ENCODE data around the gene CRIP2. TPM values are rescaled to one million over a fixed set of nuclear protein-coding genes. Genes with fewer than 3 reads are reported as not detected.

Gene CRIP2
- total and polyA plus RNA-seq, 2 donors (not counting 1 experiment from before 2014, with no cell fraction given): 6.0 to 81.6 TPM

DNA sequence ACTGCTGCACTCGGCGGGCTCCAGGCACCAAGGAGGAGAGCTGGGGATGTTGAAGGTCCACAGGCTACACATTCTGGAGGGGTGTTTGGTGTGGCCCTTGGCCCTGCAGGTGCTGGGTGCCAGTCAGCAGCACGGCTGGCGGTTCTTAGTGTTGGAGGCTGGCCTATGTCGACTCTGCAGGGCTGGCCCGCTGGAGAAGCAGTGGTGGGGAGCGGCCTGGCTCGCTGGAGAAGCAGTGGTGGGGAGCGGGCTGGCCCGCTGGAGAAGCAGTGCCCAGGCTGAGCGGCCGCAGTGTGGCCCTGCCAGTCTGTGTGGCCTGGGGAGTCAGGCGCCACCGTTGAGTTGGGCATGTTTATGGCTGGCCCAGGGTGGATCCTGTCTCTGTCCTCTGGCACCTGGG lies 27.6 kb upstream of the CRIP2 start:
- Histone ChIP-seq H4K20me1 (ENCODE audit: control insufficient read depth, insufficient read depth, low read length, poor library complexity, severe bottlenecking) (peaks cover 41% of the 10 kb centered on the region), H3K4me3 (ENCODE audit: control extremely low read depth in 1 of 5, extremely low read depth in 1 of 5, insufficient read depth in 1 of 5, low read depth in 2 of 5, low read length in 4 of 5) (no peak overlapping the region), H3K9me3 (ENCODE audit: control extremely low read depth in 1 of 3, control insufficient read depth in 2 of 3, insufficient read depth in 1 of 3, low read length in 2 of 3) (no peaks in the 10 kb centered on the region), H3K36me3 (replicated peaks in 1 of 2; ENCODE audit: control extremely low read depth in 1 of 2, control insufficient read depth in 1 of 2, extremely low read depth in 1 of 2, insufficient read depth in 2 of 2, low read length in 1 of 2) (peaks cover 0 to 22% of the 10 kb centered on the region in 2 experiments), H3K4me1 (ENCODE audit: control insufficient read depth in 2 of 2, insufficient read depth in 2 of 2, low read length in 2 of 2) (no peaks in the 10 kb centered on the region), H3K27ac (ENCODE audit: low read length in 2 of 2) (no peak overlapping the region), H3K4me2 (replicated peaks; ENCODE audit: low read depth, low read length, poor library complexity, severe bottlenecking) (no peak overlapping the region), H3K27me3 (replicated peaks in 1 of 4; ENCODE audit: control extremely low read depth in 1 of 4, control insufficient read depth in 3 of 4, insufficient read depth in 4 of 4, low read length in 3 of 4) (no peaks in the 10 kb centered on the region), H2AFZ (ENCODE audit: insufficient read depth, low read depth, low read length, poor library complexity, severe bottlenecking) (no peak overlapping the region), H3K9ac (ENCODE audit: low read length) (no peak overlapping the region), H3K79me2 (ENCODE audit: control insufficient read depth, insufficient read depth, low read length) (peaks cover 44% of the 10 kb centered on the region)
- intact Hi-C loops (cut with micrococcal nuclease): no loop called here
- WGBS (ENCODE audit: insufficient coverage): 90% methylated on average over 14 of the region's 14 CpGs
- Mint-ChIP-seq H3K4me3 (no peak overlapping the region), H3K27ac (no peak overlapping the region), H3K27me3 (no peaks in the 10 kb centered on the region), H3K9me3 (ENCODE audit: insufficient read depth) (no peaks in the 10 kb centered on the region), H3K4me1 (no peaks in the 10 kb centered on the region)
- TF ChIP-seq EZH2 (IDR thresholded peaks at IDR 0.05; ENCODE audit: borderline replicate concordance, insufficient read depth, low read depth, low read length, poor library complexity, severe bottlenecking): no peak
- TF ChIP-seq, protein P1, sequence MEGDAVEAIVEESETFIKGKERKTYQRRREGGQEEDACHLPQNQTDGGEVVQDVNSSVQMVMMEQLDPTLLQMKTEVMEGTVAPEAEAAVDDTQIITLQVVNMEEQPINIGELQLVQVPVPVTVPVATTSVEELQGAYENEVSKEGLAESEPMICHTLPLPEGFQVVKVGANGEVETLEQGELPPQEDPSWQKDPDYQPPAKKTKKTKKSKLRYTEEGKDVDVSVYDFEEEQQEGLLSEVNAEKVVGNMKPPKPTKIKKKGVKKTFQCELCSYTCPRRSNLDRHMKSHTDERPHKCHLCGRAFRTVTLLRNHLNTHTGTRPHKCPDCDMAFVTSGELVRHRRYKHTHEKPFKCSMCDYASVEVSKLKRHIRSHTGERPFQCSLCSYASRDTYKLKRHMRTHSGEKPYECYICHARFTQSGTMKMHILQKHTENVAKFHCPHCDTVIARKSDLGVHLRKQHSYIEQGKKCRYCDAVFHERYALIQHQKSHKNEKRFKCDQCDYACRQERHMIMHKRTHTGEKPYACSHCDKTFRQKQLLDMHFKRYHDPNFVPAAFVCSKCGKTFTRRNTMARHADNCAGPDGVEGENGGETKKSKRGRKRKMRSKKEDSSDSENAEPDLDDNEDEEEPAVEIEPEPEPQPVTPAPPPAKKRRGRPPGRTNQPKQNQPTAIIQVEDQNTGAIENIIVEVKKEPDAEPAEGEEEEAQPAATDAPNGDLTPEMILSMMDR (IDR thresholded peaks at IDR 0.05): no peak
- no peak for ATAC-seq (ENCODE audit: low read depth)
- DNase-seq: no peak
- CTCF ChIA-PET: interaction anchor here (0.9 to 1.9 kb wide), 2 partner anchors 43 kb away, joined by 3 to 28 read pairs; no protein-coding TSS in a partner anchor
- POLR2A ChIA-PET: no interaction called here

Data from B cell (primary cell).